ENCODE measurements around the gene SYNCRIP. TPM values are rescaled to one million over a fixed set of nuclear protein-coding genes. Genes with fewer than 3 reads are reported as not detected.

SYNCRIP gene
- total and polyA plus RNA-seq, 2 donors from 2014 or later = 26.5 to 109 TPM

- DNase-seq = no peak
- no peak for FAIRE-seq
- no peak for TF ChIP-seq CTCF (IDR thresholded peaks at IDR 0.05; ENCODE audit: borderline replicate concordance, extremely low read depth, insufficient read depth)
- Histone ChIP-seq H3K27me3 (ENCODE audit: control insufficient read depth, insufficient read depth, low read length) (no peaks in the 10 kb centered on the region), H3K4me3 (ENCODE audit: low read length in 3 of 3) (no peak overlapping the region), H3K9ac (ENCODE audit: low read length in 3 of 3) (no peak overlapping the region), H3K36me3 (ENCODE audit: control insufficient read depth in 2 of 3, insufficient read depth in 3 of 3, low read length in 3 of 3) (no peaks in the 10 kb centered on the region), H3K27ac (ENCODE audit: low read depth in 2 of 2, low read length in 2 of 2) (no peak overlapping the region), H3K9me3 (ENCODE audit: control insufficient read depth in 2 of 3, insufficient read depth in 1 of 3, low read length in 3 of 3) (peaks cover 0 to 6% (median 0%) of the 10 kb centered on the region in 3 donors), H3K4me1 (ENCODE audit: control insufficient read depth in 2 of 3, insufficient read depth in 2 of 3, low read depth in 1 of 3, low read length in 3 of 3) (peaks cover 0 to 15% (median 13%) of the 10 kb centered on the region in 3 donors)
- intact Hi-C loops (cut with DNase I) = no loop called here
Observed at GRCh38 chr6:85579581-85579980, 63.1 kb downstream of the SYNCRIP start.

- DNase-seq (peak in 2 of 5 donors; percentile 4 to 15), FAIRE-seq (no peak)
- intact Hi-C loops (cut with DNase I) = no loop called here
- Histone ChIP-seq H3K9ac (ENCODE audit: low read length in 3 of 3) (no peak overlapping the region), H3K36me3 (ENCODE audit: control insufficient read depth in 2 of 3, insufficient read depth in 3 of 3, low read length in 3 of 3) (no peaks in the 10 kb centered on the region), H3K4me1 (ENCODE audit: control insufficient read depth in 2 of 3, insufficient read depth in 2 of 3, low read depth in 1 of 3, low read length in 3 of 3) (peaks cover 0 to 17% (median 13%) of the 10 kb centered on the region in 3 donors), H3K9me3 (ENCODE audit: control insufficient read depth in 2 of 3, insufficient read depth in 1 of 3, low read length in 3 of 3) (no peaks in the 10 kb centered on the region), H3K4me3 (ENCODE audit: low read length in 3 of 3) (no peak overlapping the region), H3K27me3 (ENCODE audit: control insufficient read depth, insufficient read depth, low read length) (no peaks in the 10 kb centered on the region), H3K27ac (ENCODE audit: low read depth in 2 of 2, low read length in 2 of 2) (no peak overlapping the region)
- no peak for TF ChIP-seq CTCF (IDR thresholded peaks at IDR 0.05; ENCODE audit: borderline replicate concordance, extremely low read depth, insufficient read depth)
Observed at GRCh38 chr6:85576476-85576875, 66.2 kb downstream of the SYNCRIP start.

GRCh38 chr6:85574932-85575598 lies 67.6 kb downstream of the SYNCRIP start:
- no peaks in the 10 kb centered on the region for H3K9me3 ChIP-seq (ENCODE audit: control insufficient read depth in 2 of 3, insufficient read depth in 1 of 3, low read length in 3 of 3)
- H3K36me3 ChIP-seq (ENCODE audit: control insufficient read depth in 2 of 3, insufficient read depth in 3 of 3, low read length in 3 of 3) = peaks cover 0 to 2% (median 0%) of the 10 kb centered on the region in 3 donors
- H3K4me1 ChIP-seq (ENCODE audit: control insufficient read depth in 2 of 3, insufficient read depth in 2 of 3, low read depth in 1 of 3, low read length in 3 of 3) = peaks cover 0 to 8% (median 5%) of the 10 kb centered on the region in 3 donors
- DNase-seq (no peak), FAIRE-seq (no peak)
- no peaks in the 10 kb centered on the region for H3K27me3 ChIP-seq (ENCODE audit: control insufficient read depth, insufficient read depth, low read length)
- peak overlapping the region in 1 of 3 donors; percentile 8 for H3K9ac ChIP-seq (ENCODE audit: low read length in 3 of 3)
- intact Hi-C loops (cut with DNase I) = no loop called here
- no peak overlapping the region for H3K27ac ChIP-seq (ENCODE audit: low read depth in 2 of 2, low read length in 2 of 2)
- H3K4me3 ChIP-seq (ENCODE audit: low read length in 3 of 3) = no peak overlapping the region
- TF ChIP-seq CTCF (IDR thresholded peaks at IDR 0.05; ENCODE audit: borderline replicate concordance, extremely low read depth, insufficient read depth) = no peak
